GM18951 (cell line): ENCODE data around the gene SPPL2B.

ENCODE experiments used
- POLR2A ChIP-seq: IDR thresholded peaks from 4 replicates; pipeline ENCODE4 v1.6.1; 2011; ENCODE audit warnings: mild to moderate bottlenecking; ENCODE audit not compliant: insufficient read length, insufficient read depth; ENCODE audit errors: extremely low read depth
- in situ Hi-C: fragments of 300-500 bp; cut with MboI; formaldehyde crosslinking; loops from one replicate; pipeline ENCODE4 v1.12.0; 2022; ENCODE audit warnings: low sequenced_read_pairs, mixed read lengths, inconsistent platforms; ENCODE audit not compliant: unreplicated experiment

Gene SPPL2B

GRCh38 chr19:2306971-2307370, 21.5 kb upstream of the SPPL2B start:
- TF ChIP-seq POLR2A: no peak
- in situ Hi-C loops: no loop called here

- in situ Hi-C loops: no loop called here
- TF ChIP-seq POLR2A: no peak
Measured at GRCh38 chr19:2307518-2308012, 20.9 kb upstream of the SPPL2B start.

- in situ Hi-C loops: no loop called here
- no peak for TF ChIP-seq POLR2A
Measured at GRCh38 chr19:2308114-2308556, 20.3 kb upstream of the SPPL2B start, which contains the start of gene LINGO3. Gene LINGO3, minus strand, starts transcription at chr19:2308154. Its CDS starts 16,378 bp downstream, at chr19:2291776.

- no peak for TF ChIP-seq POLR2A
- in situ Hi-C loops: no loop called here
Measured at GRCh38 chr19:2309734-2310362, 18.6 kb upstream of the SPPL2B start.

GRCh38 chr19:2311093-2311492, 17.4 kb upstream of the SPPL2B start:
- no peak for TF ChIP-seq POLR2A
- in situ Hi-C loops: no loop called here

GRCh38 chr19:2312820-2313501, 15.5 kb upstream of the SPPL2B start:
- in situ Hi-C loops: no loop called here
- TF ChIP-seq POLR2A: no peak

- in situ Hi-C loops: no loop called here
- TF ChIP-seq POLR2A: no peak
Measured at GRCh38 chr19:2315121-2315817, 13.2 kb upstream of the SPPL2B start.

- no peak for TF ChIP-seq POLR2A
- in situ Hi-C loops: no loop called here
Measured at GRCh38 chr19:2315818-2316353, 12.6 kb upstream of the SPPL2B start.

- in situ Hi-C loops: no loop called here
- TF ChIP-seq POLR2A: no peak
Measured at GRCh38 chr19:2317300-2317699, 11.2 kb upstream of the SPPL2B start.

- TF ChIP-seq POLR2A: no peak
- in situ Hi-C loops: no loop called here
Measured at GRCh38 chr19:2317756-2318155, 10.7 kb upstream of the SPPL2B start.

GRCh38 chr19:2318923-2319322, 9.6 kb upstream of the SPPL2B start:
- TF ChIP-seq POLR2A: no peak
- in situ Hi-C loops: no loop called here

- TF ChIP-seq POLR2A: no peak
- in situ Hi-C loops: no loop called here
Measured at GRCh38 chr19:2319551-2319950, 8.9 kb upstream of the SPPL2B start.

- in situ Hi-C loops: no loop called here
- no peak for TF ChIP-seq POLR2A
Measured at GRCh38 chr19:2320049-2320448, 8.4 kb upstream of the SPPL2B start.
